Lower leg skin (tissue), 4 donors: Measurements from ENCODE around the gene TBCD. TPM values are rescaled to one million over a fixed set of nuclear protein-coding genes. Genes with fewer than 3 reads are reported as not detected.

Source experiments
- DNase-seq, 2 donors: peaks; one replicate each; pipeline ENCODE4 v3.0.0-alpha.2; 2019; ENCODE audit warnings: low spot score in 2 of 2
- H3K4me3 ChIP-seq: fragments of 200-600 bp; sonication (generic); 2 replicates; pipeline ENCODE4 v1.5.1; 2017; ENCODE audit warnings: mild to moderate bottlenecking, low read depth; ENCODE audit not compliant: poor library complexity, severe bottlenecking
- POLR2A ChIP-seq, 2 donors: fragments of 450-650 bp; IDR thresholded peaks; one replicate each; pipeline ENCODE4 v1.6.1; 2016 to 2017; ENCODE audit warnings: antibody characterized with exemption in 2 of 2, mild to moderate bottlenecking in 1 of 2, moderate library complexity in 1 of 2
- WGBS, 2 donors: methylation state at CpG; one replicate each; pipeline ENCODE4 v1.1.5; 2018; 5-methylcytosine and 5-hydroxymethylcytosine counted together
- intact Hi-C: fragments of 100-400 bp; cut with DNase I; formaldehyde crosslinking; loops from one replicate; pipeline ENCODE4 v1.15.0; 2023; ENCODE audit warnings: low total_unique reads
- total RNA-seq, 4 donors: library from RNA; depleted of rRNA; stranded (reverse); fragments of >200 nt; gene quantifications; one replicate each; pipeline ENCODE4 v1.1.0, GENCODE V29; 2016
- TF ChIP-seq, protein P1 (sequence below), 3 donors: fragments of 450-650 bp; IDR thresholded peaks; one replicate each; pipeline ENCODE4 v1.5.1; 2016; ENCODE audit warnings: antibody characterized with exemption in 3 of 3, mild to moderate bottlenecking in 3 of 3, moderate library complexity in 2 of 3

Gene TBCD
- total RNA-seq, 4 donors from 2014 or later, result 38.7 to 73.4 (median 51.5) TPM

DNA sequence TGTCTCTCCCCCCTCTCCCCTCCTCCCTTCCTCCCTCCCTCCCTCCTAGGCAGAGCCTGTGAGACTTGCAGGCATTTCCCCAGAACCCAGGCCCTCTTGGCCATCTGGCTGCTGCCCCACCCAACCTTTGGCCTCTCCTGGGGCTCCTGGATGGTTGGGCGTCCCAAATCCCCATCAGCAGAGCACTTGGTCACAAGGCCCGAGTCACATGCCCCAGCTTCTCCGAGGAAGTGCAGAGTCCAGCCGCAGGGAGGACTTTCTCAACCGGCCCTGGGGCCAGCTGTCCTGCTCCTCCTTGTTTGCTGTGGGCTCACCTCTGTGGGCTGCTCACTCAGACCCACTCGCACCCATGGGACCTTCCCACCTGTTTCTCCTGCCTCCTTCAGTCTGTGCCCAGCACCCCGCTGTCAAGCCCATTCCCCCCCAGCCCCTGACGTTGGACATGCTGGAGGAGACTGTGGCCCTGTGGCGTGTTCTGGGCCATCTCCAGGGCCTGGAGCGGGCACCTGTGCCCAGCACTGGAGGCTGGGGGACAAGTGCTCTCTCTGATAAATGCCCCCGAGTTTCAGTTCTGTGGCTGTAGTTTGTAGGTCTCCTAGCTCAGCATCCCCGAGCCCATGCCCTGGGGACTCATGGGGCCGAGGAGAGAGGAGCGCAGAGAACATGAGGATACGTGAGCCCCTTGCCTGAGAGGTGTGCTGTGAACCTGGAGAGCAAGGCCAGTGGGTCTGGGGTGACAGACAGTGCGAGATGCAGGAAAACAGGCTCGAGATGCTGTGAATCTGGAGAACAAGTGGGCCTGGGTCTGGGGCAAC lies 130.2 kb downstream of the TBCD start:
- DNase-seq, result peak; percentile 85 to 96
- no peak for TF ChIP-seq POLR2A (IDR thresholded peaks at IDR 0.05)
- TF ChIP-seq, protein P1, sequence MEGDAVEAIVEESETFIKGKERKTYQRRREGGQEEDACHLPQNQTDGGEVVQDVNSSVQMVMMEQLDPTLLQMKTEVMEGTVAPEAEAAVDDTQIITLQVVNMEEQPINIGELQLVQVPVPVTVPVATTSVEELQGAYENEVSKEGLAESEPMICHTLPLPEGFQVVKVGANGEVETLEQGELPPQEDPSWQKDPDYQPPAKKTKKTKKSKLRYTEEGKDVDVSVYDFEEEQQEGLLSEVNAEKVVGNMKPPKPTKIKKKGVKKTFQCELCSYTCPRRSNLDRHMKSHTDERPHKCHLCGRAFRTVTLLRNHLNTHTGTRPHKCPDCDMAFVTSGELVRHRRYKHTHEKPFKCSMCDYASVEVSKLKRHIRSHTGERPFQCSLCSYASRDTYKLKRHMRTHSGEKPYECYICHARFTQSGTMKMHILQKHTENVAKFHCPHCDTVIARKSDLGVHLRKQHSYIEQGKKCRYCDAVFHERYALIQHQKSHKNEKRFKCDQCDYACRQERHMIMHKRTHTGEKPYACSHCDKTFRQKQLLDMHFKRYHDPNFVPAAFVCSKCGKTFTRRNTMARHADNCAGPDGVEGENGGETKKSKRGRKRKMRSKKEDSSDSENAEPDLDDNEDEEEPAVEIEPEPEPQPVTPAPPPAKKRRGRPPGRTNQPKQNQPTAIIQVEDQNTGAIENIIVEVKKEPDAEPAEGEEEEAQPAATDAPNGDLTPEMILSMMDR (IDR thresholded peaks at IDR 0.05), result no peak
- intact Hi-C loops, result loop anchor here (10.0 kb wide), 1 partner anchor 97 kb away; no protein-coding TSS in a partner anchor
- H3K4me3 ChIP-seq, result no peak overlapping the region
- 81% methylated on average over 17 of the region's 17 CpGs for WGBS, 2 donors

DNA sequence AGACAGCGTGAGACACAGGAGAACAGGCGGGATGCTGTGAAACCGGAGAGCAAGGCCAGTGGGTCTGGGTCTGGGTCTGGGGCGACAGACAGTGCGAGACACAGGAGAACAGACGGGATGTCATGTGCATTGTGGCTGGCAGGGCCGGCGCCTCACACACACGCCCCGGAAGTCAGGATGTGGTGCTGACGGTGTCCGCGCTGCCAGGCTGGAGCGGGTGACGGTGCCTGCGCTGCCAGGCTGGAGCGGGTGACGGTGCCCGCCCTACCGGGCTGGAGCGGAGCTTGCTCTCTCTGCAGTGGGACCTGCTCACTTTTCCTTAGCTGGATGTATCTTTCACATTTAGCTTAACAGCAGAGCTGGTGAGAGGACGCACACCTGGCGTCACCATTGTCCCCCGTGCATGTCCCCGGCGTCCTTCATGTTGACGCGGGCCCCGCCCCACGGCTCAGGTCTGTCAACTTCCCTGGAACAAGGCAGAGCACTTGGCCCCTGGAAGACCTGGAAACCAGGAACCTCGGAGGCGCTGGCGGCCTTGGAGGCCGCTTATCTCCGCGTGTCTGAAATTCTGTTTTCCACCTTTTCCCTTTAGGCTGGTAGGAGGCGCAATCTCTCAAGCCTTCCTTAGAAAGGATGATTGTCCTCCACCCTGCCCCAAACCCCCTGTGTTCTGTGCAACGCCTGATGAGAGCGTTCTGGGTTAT lies 131.0 kb downstream of the TBCD start:
- intact Hi-C loops, result loop anchor here (10.0 kb wide), 1 partner anchor 98 kb away; no protein-coding TSS in a partner anchor
- peak in 1 of 2 donors; percentile 91 for DNase-seq
- 79 to 83% methylated on average over 38 to 39 of the region's 39 CpGs for WGBS, 2 donors
- TF ChIP-seq POLR2A (IDR thresholded peaks at IDR 0.05), result no peak
- TF ChIP-seq, protein P1 (IDR thresholded peaks at IDR 0.05), result no peak
- no peak overlapping the region for H3K4me3 ChIP-seq

DNA sequence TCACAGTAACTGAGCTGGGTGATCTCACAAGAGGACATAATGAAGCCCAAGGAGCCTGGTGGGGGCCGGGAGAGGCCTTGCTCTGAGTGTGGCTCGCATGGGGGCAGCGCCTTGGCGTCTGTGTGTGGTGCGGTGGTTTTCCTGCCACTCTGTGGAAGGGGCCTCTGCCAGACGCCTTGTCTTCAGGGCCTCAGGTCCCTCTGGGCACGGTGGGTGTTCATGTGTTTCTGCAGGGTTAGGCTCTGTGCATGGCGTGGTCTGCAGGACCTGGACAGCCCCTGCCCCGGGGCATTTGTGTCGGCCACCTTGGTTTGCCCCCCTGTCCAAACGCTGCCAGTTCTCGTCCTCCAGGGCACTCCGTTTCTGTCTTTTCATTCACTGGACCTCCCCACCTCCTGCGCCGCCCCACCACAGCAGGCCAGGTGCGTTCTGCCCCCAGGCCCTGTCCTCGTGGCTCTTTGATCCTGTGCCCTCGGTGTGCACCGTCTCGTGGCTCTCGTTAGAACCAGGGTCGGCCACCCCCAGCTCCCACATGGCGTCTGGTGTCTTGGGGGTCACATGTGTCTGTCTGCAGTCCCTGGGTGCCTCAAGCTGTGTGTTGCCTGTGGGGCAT lies 131.7 kb downstream of the TBCD start:
- peak in 1 of 2 donors; percentile 84 for DNase-seq
- TF ChIP-seq POLR2A (IDR thresholded peaks at IDR 0.05), result no peak
- TF ChIP-seq, protein P1 (IDR thresholded peaks at IDR 0.05), result no peak
- 84 to 91% methylated on average over 23 of the region's 23 CpGs for WGBS, 2 donors
- no peak overlapping the region for H3K4me3 ChIP-seq
- intact Hi-C loops, result loop anchor here (10.0 kb wide), 1 partner anchor 99 kb away; no protein-coding TSS in a partner anchor

DNA sequence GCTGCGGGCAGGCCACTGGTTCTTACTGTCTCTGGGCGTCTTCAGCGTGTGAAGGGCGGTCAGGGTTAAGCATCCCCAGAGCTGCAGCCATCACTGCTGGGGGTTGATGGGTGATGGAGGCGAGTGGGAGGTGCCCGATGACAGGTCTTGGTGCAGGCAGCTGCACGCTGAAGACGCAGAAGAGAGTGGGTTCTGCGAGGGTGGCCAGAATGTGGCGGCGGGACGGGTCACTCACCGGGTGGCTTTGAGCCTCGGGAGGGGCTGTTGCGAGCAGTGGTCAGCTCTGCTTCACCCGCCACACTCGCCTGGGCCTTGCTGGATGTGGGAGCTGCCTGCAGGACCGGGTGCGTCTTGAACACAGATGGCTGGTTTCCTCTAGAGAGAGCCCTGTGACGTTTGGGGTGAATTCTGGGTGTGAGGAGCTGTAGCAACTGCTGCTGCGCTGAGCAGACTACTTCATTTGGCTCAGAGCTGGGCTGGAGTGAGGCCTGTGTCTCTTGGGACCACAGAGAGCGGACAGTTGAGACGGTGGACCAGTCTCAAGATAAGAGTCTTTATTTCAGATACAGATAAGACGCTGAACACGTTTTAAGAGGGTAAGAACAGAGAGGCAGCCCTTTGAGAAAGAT lies 132.6 kb downstream of the TBCD start:
- no peak for DNase-seq
- no peak overlapping the region for H3K4me3 ChIP-seq
- TF ChIP-seq, protein P1 (IDR thresholded peaks at IDR 0.05), result no peak
- intact Hi-C loops, result loop anchor here (10.0 kb wide), 1 partner anchor 100 kb away; no protein-coding TSS in a partner anchor
- WGBS, 2 donors, result 84 to 86% methylated on average over 24 to 25 of the region's 25 CpGs

DNA sequence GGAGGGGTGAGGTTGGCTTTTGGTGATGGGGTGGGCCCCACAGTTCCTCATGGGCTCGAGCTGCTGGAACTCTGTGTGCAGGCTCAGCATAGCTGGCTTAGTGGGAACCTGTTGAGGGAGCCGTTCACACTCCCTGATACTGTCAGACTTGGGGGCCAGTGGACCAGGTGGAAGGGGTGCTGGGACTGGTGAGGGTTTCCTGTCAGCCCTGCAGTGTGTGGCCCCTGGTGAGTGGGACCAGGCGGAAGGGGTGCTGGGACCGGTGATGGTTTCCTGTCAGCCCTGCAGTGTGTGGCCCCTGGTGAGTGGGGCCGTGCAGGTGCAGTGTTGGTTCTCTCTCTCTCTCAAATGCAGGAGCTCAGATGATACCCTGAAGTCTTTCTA lies 133.1 kb downstream of the TBCD start:
- WGBS, 2 donors, result 67 to 81% methylated on average over 5 of the region's 5 CpGs
- intact Hi-C loops, result loop anchor here (10.0 kb wide), 1 partner anchor 100 kb away; no protein-coding TSS in a partner anchor
- peak in 1 of 2 donors; percentile 84 for DNase-seq
- no peak for TF ChIP-seq POLR2A (IDR thresholded peaks at IDR 0.05)
- TF ChIP-seq, protein P1 (IDR thresholded peaks at IDR 0.05), result no peak
- H3K4me3 ChIP-seq, result no peak overlapping the region
